Measurements from ENCODE around the gene LIPN. TPM values are rescaled to one million over a fixed set of nuclear protein-coding genes. Genes with fewer than 3 reads are reported as not detected.

Gene LIPN
- total and polyA plus RNA-seq, 2 donors (not counting 3 experiments of a cell fraction or from before 2014, with no cell fraction given): not detected

DNA sequence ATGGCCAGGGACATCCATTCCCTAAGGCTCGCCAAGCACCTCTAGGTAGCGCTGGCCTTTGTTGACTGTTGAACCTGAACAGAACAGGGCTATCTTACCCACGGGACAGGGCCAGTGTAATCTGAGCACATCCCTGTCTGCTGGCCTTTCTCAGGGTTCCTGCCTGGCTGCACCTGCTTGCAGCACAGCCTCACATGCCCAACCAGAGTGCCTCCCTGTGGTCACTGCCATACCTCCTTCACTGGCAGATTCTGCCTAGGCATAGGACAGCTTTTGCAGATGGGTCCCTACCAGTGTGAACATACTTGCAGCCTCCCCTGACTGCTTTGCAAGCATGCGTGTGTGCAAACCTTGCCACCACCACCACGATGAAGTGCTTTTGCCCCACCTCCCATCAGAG is 15.8 kb upstream of the LIPN start:
- no peaks in the 10 kb centered on the region for H3K9me3 ChIP-seq (replicated peaks; ENCODE audit: control insufficient read depth, insufficient read depth, low read length)
- no peak overlapping the region for H2AFZ ChIP-seq (ENCODE audit: low read depth, low read length)
- no peak overlapping the region for H3K27ac ChIP-seq (ENCODE audit: insufficient read depth, low read depth, low read length)
- TF ChIP-seq FOS (IDR thresholded peaks at IDR 0.05; ENCODE audit: borderline replicate concordance, insufficient read depth, low read length) (no peak), GATA2 (IDR thresholded peaks at IDR 0.05; ENCODE audit: insufficient read depth, insufficient read length, low read depth, low read length) (no peak), POLR2A (IDR thresholded peaks at IDR 0.05; ENCODE audit: low read depth, low read length) (no peak), POLR2AphosphoS5 (IDR thresholded peaks at IDR 0.05; ENCODE audit: insufficient read depth, low read depth, low read length) (no peak), JUN (IDR thresholded peaks at IDR 0.05; ENCODE audit: borderline replicate concordance, insufficient read depth, insufficient read length, low read depth) (no peak), MYC (IDR thresholded peaks at IDR 0.05; ENCODE audit: low read depth, low read length) (no peak)
- TF ChIP-seq, protein P1, sequence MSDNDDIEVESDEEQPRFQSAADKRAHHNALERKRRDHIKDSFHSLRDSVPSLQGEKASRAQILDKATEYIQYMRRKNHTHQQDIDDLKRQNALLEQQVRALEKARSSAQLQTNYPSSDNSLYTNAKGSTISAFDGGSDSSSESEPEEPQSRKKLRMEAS (IDR thresholded peaks at IDR 0.05; ENCODE audit: insufficient read depth, insufficient read length): no peak
- H3K9ac ChIP-seq (replicated peaks; ENCODE audit: extremely low read depth, insufficient read depth, low read length): no peak overlapping the region
- H3K36me3 ChIP-seq (ENCODE audit: control insufficient read depth in 2 of 2, extremely low read depth in 1 of 2, insufficient read depth in 2 of 2, low read length in 2 of 2): no peaks in the 10 kb centered on the region
- no peak overlapping the region for H3K4me3 ChIP-seq (replicated peaks in 1 of 3; ENCODE audit: insufficient read depth in 1 of 3, low read depth in 1 of 3, low read length in 3 of 3)
- intact Hi-C loops (cut with micrococcal nuclease) (no loop called here), dilution Hi-C loops (cut with MboI; ENCODE audit: extremely low pct_ligation_motif_present, low sequenced_read_pairs) (no loop called here)
- no peak overlapping the region for H3K4me2 ChIP-seq (ENCODE audit: insufficient read depth, low read length)
- H3K27me3 ChIP-seq (ENCODE audit: control insufficient read depth in 2 of 2, insufficient read depth in 2 of 2, low read length in 2 of 2): no peaks in the 10 kb centered on the region
- FAIRE-seq: no peak
- no peaks in the 10 kb centered on the region for H3K79me2 ChIP-seq (ENCODE audit: control insufficient read depth, insufficient read depth, low read length)
- H3K9me1 ChIP-seq (replicated peaks; ENCODE audit: control insufficient read depth, extremely low read depth, insufficient read depth, low read length): no peaks in the 10 kb centered on the region
- ChIA-PET CTCF (interaction anchor here (0.7 to 2.7 kb wide), 4 partner anchors 16 to 179 kb away, joined by 3 to 11 read pairs (median 4); partner anchors contain the start of gene RNLS), POLR2A (no interaction called here)
- no TSS peak for BruUV-seq (replicated peaks)
- H3K4me1 ChIP-seq (ENCODE audit: control insufficient read depth, extremely low read depth, insufficient read depth, low read length): no peaks in the 10 kb centered on the region
- no peaks in the 10 kb centered on the region for H4K20me1 ChIP-seq (replicated peaks; ENCODE audit: control insufficient read depth, extremely low read depth, insufficient read depth, low read length)
- no peak for DNase-seq (ENCODE audit: low read depth, low spot score)

DNA sequence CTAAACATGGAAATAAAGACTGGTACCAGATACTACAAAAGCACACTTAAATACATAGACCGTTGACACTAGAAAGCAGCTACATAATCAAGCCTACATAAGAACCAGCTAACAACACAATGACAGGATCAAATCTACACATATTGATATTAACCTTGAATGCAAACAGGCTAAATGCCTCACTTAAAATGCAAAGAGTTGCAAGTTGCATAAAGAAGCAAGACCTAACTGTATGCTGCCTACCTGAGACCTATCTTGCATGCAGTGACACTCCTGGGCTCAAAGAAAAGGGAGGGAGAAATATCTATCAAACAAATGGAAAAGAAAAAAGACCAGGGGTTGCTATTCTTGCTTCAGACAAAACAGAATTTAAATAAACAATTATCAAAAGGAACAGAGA is 14.2 kb upstream of the LIPN start:
- intact Hi-C loops (cut with micrococcal nuclease) (no loop called here), dilution Hi-C loops (cut with MboI; ENCODE audit: extremely low pct_ligation_motif_present, low sequenced_read_pairs) (no loop called here)
- ChIA-PET CTCF (interaction anchor here (1.0 to 2.9 kb wide), 5 partner anchors 9 to 180 kb away, joined by 3 to 10 read pairs (median 4); partner anchors contain the start of gene RNLS), POLR2A (no interaction called here)
- TF ChIP-seq JUN (IDR thresholded peaks at IDR 0.05; ENCODE audit: borderline replicate concordance, insufficient read depth, insufficient read length, low read depth) (no peak), POLR2AphosphoS5 (IDR thresholded peaks at IDR 0.05; ENCODE audit: insufficient read depth, low read depth, low read length) (no peak), GATA2 (IDR thresholded peaks at IDR 0.05; ENCODE audit: insufficient read depth, insufficient read length, low read depth, low read length) (no peak), FOS (IDR thresholded peaks at IDR 0.05; ENCODE audit: borderline replicate concordance, insufficient read depth, low read length) (no peak), POLR2A (IDR thresholded peaks at IDR 0.05; ENCODE audit: low read depth, low read length) (no peak), MYC (IDR thresholded peaks at IDR 0.05; ENCODE audit: low read depth, low read length) (no peak), EZH2 (IDR thresholded peaks at IDR 0.05; ENCODE audit: borderline replicate concordance, low read depth, low read length, severe bottlenecking) (no peak)
- TF ChIP-seq, protein P1 (IDR thresholded peaks at IDR 0.05; ENCODE audit: insufficient read depth, insufficient read length): no peak
- TF ChIP-seq, protein P2, sequence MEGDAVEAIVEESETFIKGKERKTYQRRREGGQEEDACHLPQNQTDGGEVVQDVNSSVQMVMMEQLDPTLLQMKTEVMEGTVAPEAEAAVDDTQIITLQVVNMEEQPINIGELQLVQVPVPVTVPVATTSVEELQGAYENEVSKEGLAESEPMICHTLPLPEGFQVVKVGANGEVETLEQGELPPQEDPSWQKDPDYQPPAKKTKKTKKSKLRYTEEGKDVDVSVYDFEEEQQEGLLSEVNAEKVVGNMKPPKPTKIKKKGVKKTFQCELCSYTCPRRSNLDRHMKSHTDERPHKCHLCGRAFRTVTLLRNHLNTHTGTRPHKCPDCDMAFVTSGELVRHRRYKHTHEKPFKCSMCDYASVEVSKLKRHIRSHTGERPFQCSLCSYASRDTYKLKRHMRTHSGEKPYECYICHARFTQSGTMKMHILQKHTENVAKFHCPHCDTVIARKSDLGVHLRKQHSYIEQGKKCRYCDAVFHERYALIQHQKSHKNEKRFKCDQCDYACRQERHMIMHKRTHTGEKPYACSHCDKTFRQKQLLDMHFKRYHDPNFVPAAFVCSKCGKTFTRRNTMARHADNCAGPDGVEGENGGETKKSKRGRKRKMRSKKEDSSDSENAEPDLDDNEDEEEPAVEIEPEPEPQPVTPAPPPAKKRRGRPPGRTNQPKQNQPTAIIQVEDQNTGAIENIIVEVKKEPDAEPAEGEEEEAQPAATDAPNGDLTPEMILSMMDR (IDR thresholded peaks at IDR 0.05; ENCODE audit: extremely low read depth in 1 of 2, insufficient read depth in 1 of 2, low read depth in 1 of 2, low read length in 2 of 2): no peak
- Histone ChIP-seq H3K9ac (replicated peaks; ENCODE audit: extremely low read depth, insufficient read depth, low read length) (no peak overlapping the region), H3K27ac (ENCODE audit: insufficient read depth, low read depth, low read length) (no peak overlapping the region), H3K9me1 (replicated peaks; ENCODE audit: control insufficient read depth, extremely low read depth, insufficient read depth, low read length) (no peaks in the 10 kb centered on the region), H4K20me1 (replicated peaks; ENCODE audit: control insufficient read depth, extremely low read depth, insufficient read depth, low read length) (no peaks in the 10 kb centered on the region), H3K4me2 (ENCODE audit: insufficient read depth, low read length) (no peak overlapping the region), H3K79me2 (ENCODE audit: control insufficient read depth, insufficient read depth, low read length) (no peaks in the 10 kb centered on the region), H3K36me3 (ENCODE audit: control insufficient read depth in 2 of 2, extremely low read depth in 1 of 2, insufficient read depth in 2 of 2, low read length in 2 of 2) (no peaks in the 10 kb centered on the region), H3K4me3 (replicated peaks in 1 of 3; ENCODE audit: insufficient read depth in 1 of 3, low read depth in 1 of 3, low read length in 3 of 3) (no peak overlapping the region), H3K9me3 (replicated peaks; ENCODE audit: control insufficient read depth, insufficient read depth, low read length) (no peaks in the 10 kb centered on the region), H2AFZ (ENCODE audit: low read depth, low read length) (no peak overlapping the region), H3K4me1 (ENCODE audit: control insufficient read depth, extremely low read depth, insufficient read depth, low read length) (no peaks in the 10 kb centered on the region), H3K27me3 (ENCODE audit: control insufficient read depth in 2 of 2, insufficient read depth in 2 of 2, low read length in 2 of 2) (no peaks in the 10 kb centered on the region)
- no TSS peak for BruUV-seq (replicated peaks)
- DNase-seq (ENCODE audit: low read depth, low spot score) (no peak), FAIRE-seq (no peak)

Data from endothelial cell of umbilical vein (primary cell).